HG03039 (cell line): ENCODE results near the gene PCED1A.

Source experiments
- ATAC-seq: cut with Tn5 transposase; IDR thresholded peaks from one replicate; pipeline ENCODE4 v1.9.1; 2021; ENCODE audit warnings: mild to moderate bottlenecking, moderate library complexity; ENCODE audit not compliant: unreplicated experiment

The PCED1A gene, protein sequence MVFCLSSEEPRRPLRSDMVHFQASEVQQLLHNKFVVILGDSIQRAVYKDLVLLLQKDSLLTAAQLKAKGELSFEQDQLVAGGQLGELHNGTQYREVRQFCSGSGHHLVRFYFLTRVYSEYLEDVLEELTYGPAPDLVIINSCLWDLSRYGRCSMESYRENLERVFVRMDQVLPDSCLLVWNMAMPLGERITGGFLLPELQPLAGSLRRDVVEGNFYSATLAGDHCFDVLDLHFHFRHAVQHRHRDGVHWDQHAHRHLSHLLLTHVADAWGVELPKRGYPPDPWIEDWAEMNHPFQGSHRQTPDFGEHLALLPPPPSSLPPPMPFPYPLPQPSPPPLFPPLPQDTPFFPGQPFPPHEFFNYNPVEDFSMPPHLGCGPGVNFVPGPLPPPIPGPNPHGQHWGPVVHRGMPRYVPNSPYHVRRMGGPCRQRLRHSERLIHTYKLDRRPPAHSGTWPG

GRCh38 chr20:2840138-2840966, at the start of gene PCED1A, which contains the start of gene VPS16:
TSS of gene PCED1A (minus strand) at chr20:2840655. CDS start at chr20:2839912, 743 bp downstream.
TSS of gene VPS16 (plus strand) at chr20:2840745. CDS start at chr20:2840775, 30 bp downstream.
- ATAC-seq: peak; percentile 89

DNA sequence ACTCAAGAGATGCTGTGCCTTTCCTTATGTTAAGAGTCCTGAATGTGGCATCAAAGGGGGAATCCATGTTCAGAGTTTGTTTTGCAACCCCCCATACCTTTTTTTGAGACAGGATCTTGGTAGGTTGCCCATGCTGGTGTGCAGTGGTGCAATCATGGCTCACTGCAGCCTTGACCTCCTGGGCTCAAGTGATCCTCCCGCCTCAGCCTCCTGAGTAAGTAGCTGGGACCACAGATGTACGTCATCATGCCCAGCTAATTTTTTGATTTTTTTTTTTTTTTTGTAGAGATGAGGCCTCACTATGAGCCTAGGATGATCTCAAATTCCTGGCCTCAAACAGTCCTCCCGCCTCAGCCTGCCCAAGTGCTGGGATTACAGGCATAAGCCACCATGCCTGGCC, 49.3 kb upstream of the PCED1A start:
- no peak for ATAC-seq

DNA sequence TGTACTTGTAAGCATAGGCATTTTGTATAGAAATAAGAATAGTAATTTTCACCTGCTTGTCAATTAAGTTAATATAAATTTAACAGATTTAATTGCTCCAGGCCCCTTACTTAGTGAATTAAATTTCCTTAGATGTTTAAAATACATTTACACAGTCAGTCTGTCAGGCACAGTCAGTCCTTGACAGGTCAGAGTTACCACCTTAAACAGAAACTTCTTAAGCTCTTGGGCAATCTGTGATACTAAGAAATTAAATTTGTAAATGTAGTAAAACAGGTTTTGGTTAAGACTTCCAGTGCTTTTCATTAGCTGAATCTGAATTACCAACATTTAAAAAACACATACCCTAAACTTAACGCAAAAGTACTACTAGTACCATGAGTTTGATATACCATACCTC, 48.8 kb upstream of the PCED1A start:
- no peak for ATAC-seq

GRCh38 chr20:2888224-2888955, 47.9 kb upstream of the PCED1A start:
- no peak for ATAC-seq

DNA sequence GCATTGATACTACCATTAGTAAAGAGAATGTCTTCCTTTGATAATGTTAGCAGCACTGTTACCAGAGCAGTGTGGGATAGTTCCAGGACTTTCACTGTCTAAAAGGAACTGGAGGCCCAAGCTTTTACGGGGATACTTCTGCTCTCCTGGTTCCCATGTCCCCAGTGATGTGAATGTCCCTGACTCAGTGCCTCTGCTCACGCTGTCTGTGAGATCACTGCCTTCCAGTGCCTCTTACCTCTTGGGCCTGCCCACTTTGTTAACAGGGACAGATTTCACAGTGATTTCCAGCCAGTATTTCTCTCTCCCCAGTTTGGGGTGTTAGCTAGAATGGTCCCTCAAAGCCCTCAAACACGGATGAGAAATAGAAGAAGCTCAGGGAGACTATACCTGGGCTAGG, 47.3 kb upstream of the PCED1A start:
- ATAC-seq: no peak

- no peak for ATAC-seq
Observed at GRCh38 chr20:2883726-2884637, 43.5 kb upstream of the PCED1A start.

- no peak for ATAC-seq
Observed at GRCh38 chr20:2880650-2881049, 40.2 kb upstream of the PCED1A start.

- no peak for ATAC-seq
Observed at GRCh38 chr20:2879146-2879545, 38.7 kb upstream of the PCED1A start.

DNA sequence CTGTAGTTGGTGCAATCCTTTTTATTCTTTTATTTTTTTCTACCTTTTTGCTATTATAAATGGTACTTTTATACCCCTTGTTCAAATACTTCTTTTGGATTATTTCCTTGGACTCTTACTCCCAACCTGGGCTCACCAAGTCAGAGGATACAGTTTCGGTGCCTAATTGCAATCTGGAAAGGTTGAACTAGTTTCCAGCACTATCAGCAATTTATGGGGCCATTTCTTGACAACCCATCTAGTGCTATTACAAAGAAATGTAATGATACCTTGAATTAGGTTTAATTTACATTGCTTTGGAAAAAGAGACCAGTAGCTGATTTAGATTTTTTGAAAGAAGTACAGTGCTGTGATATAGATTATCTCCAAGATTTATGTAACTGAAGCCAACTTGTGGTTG, 38.1 kb upstream of the PCED1A start:
- ATAC-seq: no peak

GRCh38 chr20:2875690-2876203, 35.3 kb upstream of the PCED1A start:
- no peak for ATAC-seq

DNA sequence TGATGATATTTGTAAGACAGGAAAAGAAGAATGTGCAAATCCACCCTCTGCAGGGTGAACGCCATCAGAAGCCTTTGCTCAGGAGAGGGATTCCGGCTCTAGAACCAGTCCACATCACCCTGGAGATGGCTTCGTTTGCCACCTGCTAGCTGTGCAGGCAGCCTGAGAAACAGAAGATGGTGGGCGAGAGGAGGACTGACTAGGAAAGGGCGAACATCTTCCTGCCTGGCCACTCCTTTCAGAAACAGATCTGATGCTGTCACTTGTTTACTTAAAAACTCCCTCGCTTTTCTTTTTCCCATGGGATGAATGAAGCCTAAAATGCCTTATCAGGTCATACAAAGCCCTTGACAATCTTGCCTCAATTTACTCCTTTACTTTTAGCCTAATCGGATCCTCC, 34.0 kb upstream of the PCED1A start:
- no peak for ATAC-seq

DNA sequence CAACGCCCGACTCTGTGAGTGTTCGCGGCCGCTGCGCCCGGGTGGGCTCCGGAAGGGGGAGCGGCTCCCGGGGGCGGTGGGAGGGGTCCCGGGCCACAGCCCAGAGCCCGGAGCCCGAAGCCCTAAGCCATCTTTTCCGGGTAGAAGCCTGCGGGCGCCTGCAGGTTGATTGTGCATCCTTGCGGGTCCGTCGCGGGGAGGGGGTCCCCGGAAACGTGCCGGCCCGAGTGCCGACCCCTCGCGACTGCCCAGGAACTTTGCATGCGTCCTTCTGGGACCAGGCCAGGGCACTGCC, 33.2 kb upstream of the PCED1A start:
- ATAC-seq: peak; percentile 29

GRCh38 chr20:2873010-2873746, 32.7 kb upstream of the PCED1A start, which contains the start of gene PTPRA:
TSS of gene PTPRA (plus strand) at chr20:2873481. CDS start at chr20:2964278, 90,797 bp downstream.
- ATAC-seq: peak; percentile 82

DNA sequence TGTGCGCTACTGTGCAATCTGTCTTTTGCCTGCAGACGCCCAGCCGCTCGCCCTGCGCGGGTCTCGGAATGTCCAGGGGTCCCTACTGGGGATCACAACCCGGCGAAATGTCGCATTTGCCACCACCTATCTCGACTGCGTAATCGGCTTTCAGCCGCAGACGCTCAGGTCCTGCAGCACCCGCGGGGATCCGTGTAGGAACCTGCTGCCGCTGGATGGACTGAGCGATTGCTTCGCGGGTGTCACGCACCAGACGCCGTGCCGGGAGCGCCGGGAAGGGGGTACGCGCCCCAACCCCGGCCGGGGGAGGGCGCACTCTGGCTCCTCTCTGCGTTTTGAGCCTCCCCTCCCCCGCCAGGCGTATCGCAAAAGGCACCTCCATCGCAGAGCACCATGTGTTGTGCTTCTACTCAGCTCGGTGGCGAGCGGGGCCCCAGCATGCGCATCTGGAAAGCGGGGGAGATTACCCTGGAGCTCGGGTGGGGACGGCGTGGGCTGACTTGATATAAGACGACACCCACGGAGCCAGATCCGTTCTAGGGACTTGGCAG, 32.1 kb upstream of the PCED1A start:
- no peak for ATAC-seq

GRCh38 chr20:2871661-2872458, 31.4 kb upstream of the PCED1A start:
- no peak for ATAC-seq

- ATAC-seq: no peak
Observed at GRCh38 chr20:2871111-2871465, 30.6 kb upstream of the PCED1A start.

DNA sequence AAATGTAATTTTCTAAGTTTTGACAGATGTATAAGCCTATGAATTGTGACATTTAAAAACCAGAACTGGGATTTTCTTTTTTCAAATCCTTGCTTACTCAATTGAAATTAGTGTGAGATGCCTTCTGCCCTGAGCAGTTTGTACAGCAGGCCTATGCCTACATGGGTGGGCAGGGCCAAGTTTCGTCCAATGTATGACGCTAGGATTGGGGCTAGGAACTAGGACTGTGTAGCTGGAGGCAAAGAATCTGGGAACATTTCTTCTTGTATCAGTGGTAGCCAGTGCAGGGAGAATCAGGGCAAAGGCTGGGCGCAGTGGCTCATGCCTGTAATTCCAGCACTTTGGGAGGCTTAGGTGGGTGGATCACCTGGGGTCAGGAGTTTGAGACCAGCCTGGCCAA, 28.9 kb upstream of the PCED1A start:
- ATAC-seq: no peak
